Measurements from ENCODE around the gene SUGCT. TPM values are rescaled to one million over a fixed set of nuclear protein-coding genes. Genes with fewer than 3 reads are reported as not detected.

The SUGCT gene
- total and polyA plus RNA-seq, 9 of the 15 experiments (the other 6 are each of a cell fraction or from before 2014, with no cell fraction given), result 0.58 to 2.5 (median 1.4) TPM

DNA sequence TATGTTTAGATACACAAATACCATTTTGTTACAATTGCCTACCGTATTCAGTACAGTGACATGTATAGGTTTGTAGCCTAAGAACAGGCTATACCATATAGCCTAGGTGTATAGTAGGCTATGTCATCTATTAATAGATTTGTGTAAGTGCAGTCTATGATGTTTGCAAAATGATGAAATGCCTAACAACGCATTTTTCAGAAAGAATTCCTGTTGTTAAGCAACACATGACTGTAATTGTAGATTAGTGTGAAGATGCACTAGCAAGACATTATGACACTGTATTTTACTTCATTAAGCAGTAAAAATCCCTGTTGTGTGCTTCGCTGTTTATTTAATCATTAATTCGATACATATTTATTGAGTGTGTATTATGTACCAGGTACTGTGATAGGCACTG lies 446.0 kb downstream of the SUGCT start:
- no peaks in the 10 kb centered on the region for H3K36me3 ChIP-seq (ENCODE audit: control insufficient read depth, insufficient read depth, low read length)
- intact Hi-C loops (cut with micrococcal nuclease), result no loop called here
- no peak for FAIRE-seq

DNA sequence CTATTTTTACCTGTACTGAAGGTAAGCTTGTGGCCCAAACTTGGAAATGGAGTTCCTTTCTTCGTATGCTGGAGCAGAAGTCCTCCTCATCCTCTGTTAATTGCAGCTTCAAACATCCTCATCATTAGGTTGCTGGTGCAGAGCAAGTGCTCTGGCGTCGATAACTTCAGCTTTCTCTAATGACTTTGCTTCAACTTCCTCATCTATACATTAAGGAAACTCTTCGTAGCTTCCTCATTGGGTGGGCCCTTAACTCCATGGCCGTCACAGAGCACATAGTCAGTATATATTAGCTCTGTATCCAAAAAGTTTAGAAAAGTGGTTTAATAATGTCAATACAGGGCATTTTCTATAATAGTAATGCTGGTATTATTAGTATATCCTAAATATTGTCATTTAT lies 447.7 kb downstream of the SUGCT start:
- ChIA-PET CTCF (ENCODE audit: low intra/inter-chr PET ratio) (no interaction called here), POLR2A (no interaction called here)
- Histone ChIP-seq H3K9me1 (ENCODE audit: control insufficient read depth, insufficient read depth, low read length) (no peaks in the 10 kb centered on the region), H3K36me3 (ENCODE audit: control insufficient read depth, insufficient read depth, low read length) (no peaks in the 10 kb centered on the region), H3K79me2 (ENCODE audit: control insufficient read depth, insufficient read depth, low read length) (no peaks in the 10 kb centered on the region), H3K9ac (ENCODE audit: insufficient read depth in 1 of 2, low read depth in 2 of 2, low read length in 2 of 2) (no peak overlapping the region), H2AFZ (ENCODE audit: low read depth, low read length) (no peak overlapping the region), H3K27ac (ENCODE audit: extremely low read depth, low read depth, low read length) (no peak overlapping the region), H3K9me3 (replicated peaks; ENCODE audit: control insufficient read depth, insufficient read depth, low read depth, low read length) (no peaks in the 10 kb centered on the region), H3K4me3 (no peak overlapping the region), H3K4me2 (ENCODE audit: insufficient read depth, low read length) (no peak overlapping the region), H4K20me1 (replicated peaks; ENCODE audit: control insufficient read depth, insufficient read depth, low read length) (no peaks in the 10 kb centered on the region), H3K4me1 (replicated peaks in 1 of 2; ENCODE audit: control insufficient read depth in 2 of 2, insufficient read depth in 2 of 2, low read length in 2 of 2) (no peaks in the 10 kb centered on the region), H3K27me3 (ENCODE audit: control insufficient read depth in 2 of 2, insufficient read depth in 2 of 2, low read length in 2 of 2) (no peaks in the 10 kb centered on the region)
- in situ Hi-C loops (cut with MboI) (no loop called here), intact Hi-C loops (cut with micrococcal nuclease) (no loop called here)
- ATAC-seq (no peak), FAIRE-seq (no peak), DNase-seq (ENCODE audit: extremely low read depth in 1 of 4, low spot score in 3 of 4) (no peak)
- BruUV-seq (replicated peaks), result no TSS peak
- 2% methylated on average over 5 of the region's 5 CpGs for WGBS (ENCODE audit: insufficient coverage, low coverage, missing lambda C conversion rate)
- TF ChIP-seq, protein P1, sequence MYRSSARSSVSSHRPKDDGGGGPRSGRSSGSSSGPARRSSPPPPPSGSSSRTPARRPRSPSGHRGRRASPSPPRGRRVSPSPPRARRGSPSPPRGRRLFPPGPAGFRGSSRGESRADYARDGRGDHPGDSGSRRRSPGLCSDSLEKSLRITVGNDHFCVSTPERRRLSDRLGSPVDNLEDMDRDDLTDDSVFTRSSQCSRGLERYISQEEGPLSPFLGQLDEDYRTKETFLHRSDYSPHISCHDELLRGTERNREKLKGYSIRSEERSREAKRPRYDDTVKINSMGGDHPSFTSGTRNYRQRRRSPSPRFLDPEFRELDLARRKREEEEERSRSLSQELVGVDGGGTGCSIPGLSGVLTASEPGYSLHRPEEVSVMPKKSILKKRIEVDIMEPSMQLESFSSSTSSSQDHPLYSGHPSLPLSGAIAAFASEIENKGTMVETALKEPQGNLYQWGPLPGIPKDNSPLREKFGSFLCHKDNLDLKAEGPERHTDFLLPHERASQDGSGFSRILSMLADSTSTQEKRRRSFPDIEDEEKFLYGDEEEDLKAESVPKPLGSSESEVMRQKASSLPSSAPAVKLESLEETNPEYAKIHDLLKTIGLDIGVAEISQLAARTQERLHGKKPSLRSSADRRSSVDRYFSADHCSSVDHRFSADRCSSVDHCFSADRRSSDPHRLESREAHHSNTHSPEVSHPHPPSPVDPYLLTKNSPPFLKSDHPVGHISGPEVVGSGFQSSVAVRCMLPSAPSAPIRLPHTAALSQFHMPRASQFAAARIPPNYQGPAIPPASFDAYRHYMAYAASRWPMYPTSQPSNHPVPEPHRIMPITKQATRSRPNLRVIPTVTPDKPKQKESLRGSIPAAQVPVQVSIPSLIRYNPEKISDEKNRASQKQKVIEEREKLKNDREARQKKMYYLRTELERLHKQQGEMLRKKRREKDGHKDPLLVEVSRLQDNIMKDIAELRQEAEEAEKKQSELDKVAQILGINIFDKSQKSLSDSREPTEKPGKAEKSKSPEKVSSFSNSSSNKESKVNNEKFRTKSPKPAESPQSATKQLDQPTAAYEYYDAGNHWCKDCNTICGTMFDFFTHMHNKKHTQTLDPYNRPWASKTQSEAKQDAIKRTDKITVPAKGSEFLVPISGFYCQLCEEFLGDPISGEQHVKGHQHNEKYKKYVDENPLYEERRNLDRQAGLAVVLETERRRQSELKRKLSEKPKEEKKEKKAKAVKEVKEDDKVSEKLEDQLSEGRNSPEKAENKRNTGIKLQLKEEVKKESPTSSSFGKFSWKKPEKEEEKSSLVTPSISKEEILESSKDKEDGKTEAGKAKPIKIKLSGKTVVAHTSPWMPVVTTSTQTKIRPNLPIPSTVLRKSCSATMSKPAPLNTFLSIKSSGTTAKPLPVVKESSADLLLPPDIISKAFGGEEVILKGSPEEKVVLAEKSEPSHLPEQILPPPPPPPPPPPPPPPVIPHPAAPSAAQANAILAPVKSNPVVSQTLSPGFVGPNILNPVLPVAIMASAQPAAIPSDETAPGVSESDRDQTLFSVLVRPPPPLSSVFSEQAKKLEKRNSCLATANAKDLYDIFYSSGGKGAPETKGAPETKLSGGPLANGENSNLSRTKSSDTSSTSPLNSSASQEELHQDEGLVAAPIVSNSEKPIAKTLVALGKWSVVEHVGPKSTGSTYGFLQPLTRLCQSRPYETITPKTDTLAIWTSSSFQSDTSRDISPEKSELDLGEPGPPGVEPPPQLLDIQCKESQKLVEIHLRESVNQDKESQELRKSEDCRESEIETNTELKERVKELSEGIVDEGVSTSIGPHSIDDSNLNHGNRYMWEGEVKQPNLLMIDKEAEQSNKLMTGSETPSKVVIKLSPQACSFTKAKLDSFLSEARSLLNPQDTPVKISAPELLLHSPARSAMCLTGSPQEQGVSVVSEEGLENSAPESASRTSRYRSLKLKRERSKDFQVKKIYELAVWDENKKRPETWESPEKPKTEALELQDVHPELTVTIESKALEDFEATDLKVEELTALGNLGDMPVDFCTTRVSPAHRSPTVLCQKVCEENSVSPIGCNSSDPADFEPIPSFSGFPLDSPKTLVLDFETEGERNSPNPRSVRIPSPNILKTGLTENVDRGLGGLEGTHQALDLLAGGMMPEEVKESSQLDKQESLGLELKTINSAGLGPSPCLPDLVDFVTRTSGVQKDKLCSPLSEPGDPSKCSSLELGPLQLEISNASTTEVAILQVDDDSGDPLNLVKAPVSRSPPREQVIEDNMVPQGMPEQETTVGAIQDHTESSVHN (IDR thresholded peaks at IDR 0.05; ENCODE audit: borderline replicate concordance in 1 of 2, low read depth in 1 of 2), result no peak
- no peak for TF ChIP-seq CCNT2 (IDR thresholded peaks at IDR 0.05; ENCODE audit: borderline replicate concordance, extremely low read depth, insufficient read length, low read depth, low read length)

More for the DNA sequence above, 446.0 kb downstream of the SUGCT start:
- H3K9me3 ChIP-seq (replicated peaks; ENCODE audit: control insufficient read depth, insufficient read depth, low read depth, low read length), result no peaks in the 10 kb centered on the region
- no peaks in the 10 kb centered on the region for H4K20me1 ChIP-seq (replicated peaks; ENCODE audit: control insufficient read depth, insufficient read depth, low read length)
- ATAC-seq (no peak), DNase-seq (ENCODE audit: extremely low read depth in 1 of 4, low spot score in 3 of 4) (no peak)
- in situ Hi-C loops (cut with MboI), result no loop called here
- CTCF ChIA-PET (ENCODE audit: low intra/inter-chr PET ratio), result no interaction called here
- H3K4me3 ChIP-seq, result no peak overlapping the region
- BruUV-seq (replicated peaks), result no TSS peak
- H3K79me2 ChIP-seq (ENCODE audit: control insufficient read depth, insufficient read depth, low read length), result no peaks in the 10 kb centered on the region
- H2AFZ ChIP-seq (ENCODE audit: low read depth, low read length), result no peak overlapping the region
- H3K4me1 ChIP-seq (replicated peaks in 1 of 2; ENCODE audit: control insufficient read depth in 2 of 2, insufficient read depth in 2 of 2, low read length in 2 of 2), result no peaks in the 10 kb centered on the region
- H3K27me3 ChIP-seq (ENCODE audit: control insufficient read depth in 2 of 2, insufficient read depth in 2 of 2, low read length in 2 of 2), result no peaks in the 10 kb centered on the region
- no peak overlapping the region for H3K27ac ChIP-seq (ENCODE audit: extremely low read depth, low read depth, low read length)
- no peak overlapping the region for H3K4me2 ChIP-seq (ENCODE audit: insufficient read depth, low read length)
- TF ChIP-seq GATAD2A (IDR thresholded peaks at IDR 0.05) (no peak), POLR2B (IDR thresholded peaks at IDR 0.05; ENCODE audit: low read depth, partially characterized antibody) (no peak), PHF20 (IDR thresholded peaks at IDR 0.05; ENCODE audit: partially characterized antibody) (no peak)
- TF ChIP-seq, protein P2, sequence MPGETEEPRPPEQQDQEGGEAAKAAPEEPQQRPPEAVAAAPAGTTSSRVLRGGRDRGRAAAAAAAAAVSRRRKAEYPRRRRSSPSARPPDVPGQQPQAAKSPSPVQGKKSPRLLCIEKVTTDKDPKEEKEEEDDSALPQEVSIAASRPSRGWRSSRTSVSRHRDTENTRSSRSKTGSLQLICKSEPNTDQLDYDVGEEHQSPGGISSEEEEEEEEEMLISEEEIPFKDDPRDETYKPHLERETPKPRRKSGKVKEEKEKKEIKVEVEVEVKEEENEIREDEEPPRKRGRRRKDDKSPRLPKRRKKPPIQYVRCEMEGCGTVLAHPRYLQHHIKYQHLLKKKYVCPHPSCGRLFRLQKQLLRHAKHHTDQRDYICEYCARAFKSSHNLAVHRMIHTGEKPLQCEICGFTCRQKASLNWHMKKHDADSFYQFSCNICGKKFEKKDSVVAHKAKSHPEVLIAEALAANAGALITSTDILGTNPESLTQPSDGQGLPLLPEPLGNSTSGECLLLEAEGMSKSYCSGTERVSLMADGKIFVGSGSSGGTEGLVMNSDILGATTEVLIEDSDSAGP (CRISPR knock-in tag; IDR thresholded peaks at IDR 0.05), result no peak
- no peak overlapping the region for H3K9ac ChIP-seq (ENCODE audit: insufficient read depth in 1 of 2, low read depth in 2 of 2, low read length in 2 of 2)
- 7% methylated on average over 4 of the region's 4 CpGs for WGBS (ENCODE audit: insufficient coverage, low coverage, missing lambda C conversion rate)
- no peaks in the 10 kb centered on the region for H3K9me1 ChIP-seq (ENCODE audit: control insufficient read depth, insufficient read depth, low read length)
- POLR2A ChIA-PET, result no interaction called here

Data from K562 (cell line).